ENCODE results near the gene ITGA2. TPM values are rescaled to one million over a fixed set of nuclear protein-coding genes. Genes with fewer than 3 reads are reported as not detected.

ITGA2 gene
- total RNA-seq, 3 donors from 2014 or later = 0.80 to 33.7 (median 11.8) TPM

GRCh38 chr5:53008751-53009150 lies 19.6 kb downstream of the ITGA2 start:
- H3K27me3 ChIP-seq = no peaks in the 10 kb centered on the region
- TF ChIP-seq POLR2AphosphoS5 (IDR thresholded peaks at IDR 0.05) (no peak), CTCF (IDR thresholded peaks at IDR 0.05) (no peak), POLR2A (IDR thresholded peaks at IDR 0.05) (no peak)
- no peaks in the 10 kb centered on the region for H3K4me1 ChIP-seq
- no peak overlapping the region for H3K4me3 ChIP-seq
- intact Hi-C loops (cut with DNase I; ENCODE audit: low total_unique reads) = no loop called here
- no peaks in the 10 kb centered on the region for H3K9me3 ChIP-seq
- H3K36me3 ChIP-seq = no peaks in the 10 kb centered on the region
- no peak overlapping the region for H3K27ac ChIP-seq
- no peak for DNase-seq (ENCODE audit: low spot score in 2 of 2)

DNA sequence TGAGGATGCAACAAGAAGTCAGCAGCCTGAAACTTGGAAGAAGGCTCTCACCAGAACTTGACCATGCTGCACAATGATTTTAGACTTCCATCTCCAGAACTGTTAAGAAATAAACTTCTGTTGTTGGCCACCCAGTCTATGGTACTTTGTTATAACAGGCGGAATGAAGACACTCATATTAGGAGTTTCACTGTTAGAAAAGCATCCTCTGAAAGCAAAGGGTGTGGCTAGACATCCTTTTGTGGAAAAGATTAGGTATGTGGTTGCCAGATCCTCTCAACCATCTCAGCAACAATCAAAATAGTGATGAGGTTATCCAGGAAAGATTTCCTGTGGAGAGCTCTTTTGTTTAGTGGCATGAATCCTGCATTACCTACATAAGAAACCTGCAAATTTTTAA lies 20.7 kb downstream of the ITGA2 start:
- TF ChIP-seq POLR2AphosphoS5 (IDR thresholded peaks at IDR 0.05) (no peak), POLR2A (IDR thresholded peaks at IDR 0.05) (no peak), CTCF (IDR thresholded peaks at IDR 0.05) (no peak)
- Histone ChIP-seq H3K27me3 (no peaks in the 10 kb centered on the region), H3K4me3 (no peak overlapping the region), H3K9me3 (no peaks in the 10 kb centered on the region), H3K4me1 (no peaks in the 10 kb centered on the region), H3K27ac (no peak overlapping the region), H3K36me3 (no peaks in the 10 kb centered on the region)
- intact Hi-C loops (cut with DNase I; ENCODE audit: low total_unique reads) = no loop called here
- no peak for DNase-seq (ENCODE audit: low spot score in 2 of 2)

DNA sequence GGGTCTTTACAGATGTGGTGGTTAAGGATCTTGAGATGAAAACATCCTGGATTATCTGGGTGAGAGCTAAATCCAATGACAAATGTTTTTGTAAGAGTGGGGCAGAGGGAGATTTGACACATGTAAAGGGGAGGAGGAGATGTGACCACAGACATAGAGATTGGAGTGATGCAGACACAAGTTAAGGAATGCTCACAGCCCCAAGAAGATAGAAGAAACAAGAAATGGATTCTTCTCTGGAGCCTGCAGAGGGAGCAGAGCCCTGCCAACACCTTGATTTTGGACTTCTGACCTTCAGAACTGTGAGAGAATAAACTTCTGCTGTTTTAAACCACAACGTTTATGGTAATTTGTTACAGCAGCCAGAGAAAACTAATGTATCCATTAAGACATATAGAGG lies 21.7 kb downstream of the ITGA2 start:
- Histone ChIP-seq H3K9me3 (no peaks in the 10 kb centered on the region), H3K27ac (no peak overlapping the region), H3K4me3 (no peak overlapping the region), H3K36me3 (no peaks in the 10 kb centered on the region), H3K4me1 (no peaks in the 10 kb centered on the region), H3K27me3 (no peaks in the 10 kb centered on the region)
- TF ChIP-seq POLR2AphosphoS5 (IDR thresholded peaks at IDR 0.05) = no peak
- no peak for TF ChIP-seq CTCF (IDR thresholded peaks at IDR 0.05)
- TF ChIP-seq POLR2A (IDR thresholded peaks at IDR 0.05) = no peak
- no peak for DNase-seq (ENCODE audit: low spot score in 2 of 2)
- intact Hi-C loops (cut with DNase I; ENCODE audit: low total_unique reads) = no loop called here

DNA sequence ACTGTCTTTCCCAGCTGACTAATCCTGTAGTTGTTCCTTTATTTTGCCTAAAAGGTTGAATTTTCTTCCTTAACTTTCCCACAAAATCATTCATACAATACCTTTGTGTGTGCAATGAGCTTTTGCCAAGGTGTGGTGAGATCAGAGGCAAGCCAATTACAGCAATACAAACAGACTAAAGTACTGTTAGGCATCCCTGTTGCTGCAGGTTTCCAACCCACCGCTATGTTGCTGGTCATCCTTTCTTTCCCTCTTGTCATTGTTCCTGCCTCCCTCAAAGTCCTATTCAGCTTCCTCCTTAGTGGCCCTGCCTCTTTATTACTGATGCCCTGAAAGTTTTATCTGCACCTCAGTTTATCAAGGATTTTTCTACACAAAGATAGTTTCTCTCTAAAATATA lies 22.1 kb downstream of the ITGA2 start:
- H3K36me3 ChIP-seq = no peaks in the 10 kb centered on the region
- no peak for TF ChIP-seq POLR2AphosphoS5 (IDR thresholded peaks at IDR 0.05)
- no peak for TF ChIP-seq CTCF (IDR thresholded peaks at IDR 0.05)
- no peak for TF ChIP-seq POLR2A (IDR thresholded peaks at IDR 0.05)

DNA sequence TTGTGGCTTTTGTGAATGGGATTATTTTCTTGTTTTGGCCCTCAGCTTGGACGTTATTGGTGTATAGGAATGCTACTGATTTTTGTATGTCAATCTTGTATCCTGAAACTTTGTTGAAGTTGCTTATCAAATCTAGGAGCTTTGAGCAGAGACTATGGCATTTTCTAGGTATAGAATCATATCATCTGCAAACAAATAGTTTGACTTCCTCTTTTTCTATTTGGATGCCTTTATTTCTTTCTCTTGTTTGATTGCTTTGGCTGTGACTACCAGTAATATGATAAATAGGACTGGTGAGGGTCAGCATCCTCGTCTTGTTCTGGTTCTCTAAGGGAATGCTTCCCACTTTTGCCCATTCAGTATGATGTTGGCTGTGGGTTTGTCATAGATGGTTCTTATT lies 24.7 kb downstream of the ITGA2 start:
- Histone ChIP-seq H3K36me3 (no peaks in the 10 kb centered on the region), H3K27ac (no peak overlapping the region), H3K4me1 (no peaks in the 10 kb centered on the region), H3K27me3 (no peaks in the 10 kb centered on the region), H3K4me3 (no peak overlapping the region), H3K9me3 (no peaks in the 10 kb centered on the region)
- no peak for DNase-seq (ENCODE audit: low spot score in 2 of 2)
- TF ChIP-seq POLR2AphosphoS5 (IDR thresholded peaks at IDR 0.05) (no peak), CTCF (IDR thresholded peaks at IDR 0.05) (no peak), POLR2A (IDR thresholded peaks at IDR 0.05) (no peak)
- intact Hi-C loops (cut with DNase I; ENCODE audit: low total_unique reads) = no loop called here

More for the DNA sequence above, 22.1 kb downstream of the ITGA2 start:
- intact Hi-C loops (cut with DNase I; ENCODE audit: low total_unique reads) = no loop called here
- H3K9me3 ChIP-seq = no peaks in the 10 kb centered on the region
- H3K27ac ChIP-seq = no peak overlapping the region
- H3K4me1 ChIP-seq = no peaks in the 10 kb centered on the region
- H3K4me3 ChIP-seq = no peak overlapping the region
- H3K27me3 ChIP-seq = no peaks in the 10 kb centered on the region
- DNase-seq (ENCODE audit: low spot score in 2 of 2) = no peak
